Chondrocyte (in vitro differentiated cells): ENCODE measurements around the gene HERC3. TPM values are rescaled to one million over a fixed set of nuclear protein-coding genes. Genes with fewer than 3 reads are reported as not detected.

Experiments
- DNase-seq: peaks from one replicate; pipeline ENCODE4 v3.0.0; 2021; ENCODE audit warnings: mixed read lengths, low spot score
- H3K27ac Mint-ChIP-seq: one replicate; pipeline ENCODE4 v1.8.0; 2021; ENCODE audit warnings: mild to moderate bottlenecking, moderate library complexity, mixed read lengths; ENCODE audit not compliant: unreplicated experiment
- H3K27me3 Mint-ChIP-seq: 2 replicates; pipeline ENCODE4 v1.8.0; 2021; ENCODE audit warnings: low read depth, mixed read lengths
- H3K36me3 Mint-ChIP-seq: 2 replicates; pipeline ENCODE4 v1.8.0; 2021; ENCODE audit warnings: low read depth, mixed read lengths
- H3K4me1 Mint-ChIP-seq: 2 replicates; pipeline ENCODE4 v1.8.0; 2021; ENCODE audit warnings: low read depth, mild to moderate bottlenecking, mixed read lengths
- H3K4me3 Mint-ChIP-seq: one replicate; pipeline ENCODE4 v1.8.0; 2021; ENCODE audit warnings: mild to moderate bottlenecking, moderate library complexity, mixed read lengths; ENCODE audit not compliant: unreplicated experiment
- H3K9me3 Mint-ChIP-seq: 2 replicates; pipeline ENCODE4 v1.8.0; 2021; ENCODE audit warnings: low read depth, mixed read lengths
- CTCF ChIP-seq: fragments of 200-600 bp; sonication (generic); IDR thresholded peaks from 2 replicates; pipeline ENCODE4 v1.5.0; 2021; ENCODE audit warnings: antibody characterized with exemption, mild to moderate bottlenecking, moderate library complexity
- total RNA-seq: library from RNA; stranded (reverse); gene quantifications from 3 replicates; pipeline ENCODE4 v1.2.1, GENCODE V29; 2021

The HERC3 gene
- total RNA-seq, 1 donor from 2014 or later: 16.7 TPM

DNA sequence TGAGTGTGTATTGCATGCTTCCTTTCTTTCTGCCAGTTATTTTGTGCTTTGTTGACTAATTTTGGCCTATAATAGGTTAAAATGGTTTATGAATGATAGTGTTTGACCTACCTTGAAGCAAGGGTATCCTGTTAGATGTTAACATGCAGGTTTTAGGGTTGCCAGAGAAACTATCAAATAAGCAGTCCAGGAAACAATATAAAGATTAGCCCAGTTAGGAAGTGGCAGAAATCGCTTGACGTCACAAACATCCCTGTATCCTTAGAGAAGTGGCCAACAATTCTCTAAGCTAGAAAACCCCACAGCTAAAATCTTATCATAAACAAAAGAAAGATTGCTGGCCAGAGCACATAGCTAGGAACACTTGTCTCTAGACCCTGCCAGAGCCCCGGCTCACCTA lies 101.5 kb downstream of the HERC3 start:
- DNase-seq: no peak
- H3K27ac Mint-ChIP-seq: no peak overlapping the region
- H3K4me1 Mint-ChIP-seq: peaks cover 8% of the 10 kb centered on the region
- H3K36me3 Mint-ChIP-seq: peaks cover 4% of the 10 kb centered on the region
- H3K27me3 Mint-ChIP-seq: no peaks in the 10 kb centered on the region
- no peak overlapping the region for H3K4me3 Mint-ChIP-seq
- no peak for TF ChIP-seq CTCF
- no peaks in the 10 kb centered on the region for H3K9me3 Mint-ChIP-seq

DNA sequence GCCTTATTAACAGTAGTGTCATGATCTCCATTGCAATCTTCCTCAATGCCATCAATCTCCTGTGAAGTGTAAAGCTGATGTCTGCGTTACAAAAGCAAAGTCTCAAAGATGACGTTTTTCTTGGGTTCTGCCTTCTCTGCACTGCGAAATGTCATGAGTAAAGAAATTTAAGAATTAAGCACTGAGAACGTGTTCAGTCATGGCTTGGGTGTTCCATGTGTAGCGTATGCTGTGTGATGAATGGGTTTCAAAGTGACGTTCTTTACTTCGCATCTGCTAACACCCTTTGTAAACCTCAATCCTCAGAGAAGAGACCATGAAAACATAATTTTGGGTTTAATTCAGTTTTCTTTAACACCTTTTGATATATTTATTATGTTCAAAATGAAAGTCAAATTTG lies 104.3 kb downstream of the HERC3 start:
- Mint-ChIP-seq H3K27me3 (no peaks in the 10 kb centered on the region), H3K27ac (no peak overlapping the region), H3K36me3 (no peaks in the 10 kb centered on the region), H3K4me3 (peak overlapping the region; percentile 82), H3K9me3 (no peaks in the 10 kb centered on the region), H3K4me1 (peaks cover 8% of the 10 kb centered on the region)
- TF ChIP-seq CTCF: no peak
- DNase-seq: no peak

GRCh38 chr4:88697141-88697540 lies 104.9 kb downstream of the HERC3 start:
- H3K4me3 Mint-ChIP-seq: peak overlapping the region; percentile 82
- peaks cover 8% of the 10 kb centered on the region for H3K4me1 Mint-ChIP-seq
- no peaks in the 10 kb centered on the region for H3K36me3 Mint-ChIP-seq
- no peak for TF ChIP-seq CTCF
- DNase-seq: no peak
- H3K9me3 Mint-ChIP-seq: no peaks in the 10 kb centered on the region
- H3K27me3 Mint-ChIP-seq: no peaks in the 10 kb centered on the region
- H3K27ac Mint-ChIP-seq: peak overlapping the region; percentile 78

GRCh38 chr4:88697588-88698329 lies 105.5 kb downstream of the HERC3 start, which contains the start of gene NAP1L5:
Gene NAP1L5, minus strand, starts transcription at chr4:88697829. Its CDS starts 75 bp downstream, at chr4:88697754.
- DNase-seq: no peak
- H3K27me3 Mint-ChIP-seq: no peaks in the 10 kb centered on the region
- H3K4me3 Mint-ChIP-seq: peak within 1 kb of the TSS; percentile 82
- peaks cover 8% of the 10 kb centered on the region for H3K4me1 Mint-ChIP-seq
- H3K27ac Mint-ChIP-seq: peak within 1 kb of the TSS; percentile 78
- no peaks in the 10 kb centered on the region for H3K36me3 Mint-ChIP-seq
- no peaks in the 10 kb centered on the region for H3K9me3 Mint-ChIP-seq
- TF ChIP-seq CTCF: no peak

DNA sequence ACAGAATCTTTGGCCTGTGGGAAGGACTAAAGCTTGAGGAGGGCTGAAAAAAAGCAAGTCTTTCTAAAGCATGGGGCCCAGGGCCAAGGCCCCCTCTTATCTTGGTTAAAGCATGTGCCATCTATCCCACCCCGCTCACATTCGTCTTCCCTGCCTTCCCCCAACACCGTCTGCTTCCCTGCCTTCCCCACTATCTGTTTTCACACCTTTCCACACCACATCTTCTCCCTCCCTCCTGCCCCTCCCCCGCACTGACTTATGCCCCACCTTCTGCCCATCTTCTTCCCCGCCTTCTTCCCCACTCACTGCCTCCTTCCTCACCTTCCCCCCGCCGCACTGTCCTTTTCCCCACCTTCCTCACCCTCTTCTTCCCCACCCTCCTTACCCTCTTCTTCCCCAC lies 106.2 kb downstream of the HERC3 start:
- no peaks in the 10 kb centered on the region for H3K27me3 Mint-ChIP-seq
- DNase-seq: no peak
- TF ChIP-seq CTCF: no peak
- H3K36me3 Mint-ChIP-seq: no peaks in the 10 kb centered on the region
- no peaks in the 10 kb centered on the region for H3K9me3 Mint-ChIP-seq
- no peak overlapping the region for H3K27ac Mint-ChIP-seq
- peaks cover 8% of the 10 kb centered on the region for H3K4me1 Mint-ChIP-seq
- H3K4me3 Mint-ChIP-seq: no peak overlapping the region
